Amniotic stem cell (primary cell): ENCODE results near the gene CBX1.
A peak's percentile ranks its signal among the peaks of the same experiment; 100 is the strongest.

Source experiments
- DNase-seq: peaks from one replicate; lab custom pipeline; 2025; lab: John Stamatoyannopoulos, UW

The CBX1 gene

DNA sequence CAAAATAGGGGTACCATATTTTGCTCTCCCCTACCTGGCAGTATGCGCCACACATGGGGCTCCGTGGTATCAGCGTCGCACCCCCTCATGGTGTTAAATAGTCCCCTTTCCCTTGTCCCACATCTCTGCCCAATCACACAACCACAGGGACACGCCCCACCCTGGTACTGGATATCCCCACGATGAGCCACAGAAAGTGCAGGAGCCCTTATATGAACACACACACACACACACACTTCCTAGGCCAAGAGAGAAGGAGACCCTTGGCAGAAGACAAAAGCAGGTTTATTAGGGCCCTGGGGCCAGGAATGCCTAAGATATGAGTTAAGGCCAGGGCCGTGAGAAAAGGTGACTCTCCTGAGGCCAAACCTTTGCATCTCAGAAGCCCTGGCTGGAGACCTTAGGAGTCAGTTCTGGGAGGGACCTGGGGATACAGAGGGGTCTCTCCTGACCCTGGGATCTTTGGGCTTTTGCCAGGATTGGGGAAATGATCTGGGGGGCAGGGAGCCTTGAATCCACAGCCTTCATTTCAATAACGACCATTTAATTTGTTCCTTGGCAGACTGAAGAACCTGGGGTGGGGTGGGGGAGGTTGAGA lies 75.3 kb downstream of the CBX1 start:
- no peak for DNase-seq

DNA sequence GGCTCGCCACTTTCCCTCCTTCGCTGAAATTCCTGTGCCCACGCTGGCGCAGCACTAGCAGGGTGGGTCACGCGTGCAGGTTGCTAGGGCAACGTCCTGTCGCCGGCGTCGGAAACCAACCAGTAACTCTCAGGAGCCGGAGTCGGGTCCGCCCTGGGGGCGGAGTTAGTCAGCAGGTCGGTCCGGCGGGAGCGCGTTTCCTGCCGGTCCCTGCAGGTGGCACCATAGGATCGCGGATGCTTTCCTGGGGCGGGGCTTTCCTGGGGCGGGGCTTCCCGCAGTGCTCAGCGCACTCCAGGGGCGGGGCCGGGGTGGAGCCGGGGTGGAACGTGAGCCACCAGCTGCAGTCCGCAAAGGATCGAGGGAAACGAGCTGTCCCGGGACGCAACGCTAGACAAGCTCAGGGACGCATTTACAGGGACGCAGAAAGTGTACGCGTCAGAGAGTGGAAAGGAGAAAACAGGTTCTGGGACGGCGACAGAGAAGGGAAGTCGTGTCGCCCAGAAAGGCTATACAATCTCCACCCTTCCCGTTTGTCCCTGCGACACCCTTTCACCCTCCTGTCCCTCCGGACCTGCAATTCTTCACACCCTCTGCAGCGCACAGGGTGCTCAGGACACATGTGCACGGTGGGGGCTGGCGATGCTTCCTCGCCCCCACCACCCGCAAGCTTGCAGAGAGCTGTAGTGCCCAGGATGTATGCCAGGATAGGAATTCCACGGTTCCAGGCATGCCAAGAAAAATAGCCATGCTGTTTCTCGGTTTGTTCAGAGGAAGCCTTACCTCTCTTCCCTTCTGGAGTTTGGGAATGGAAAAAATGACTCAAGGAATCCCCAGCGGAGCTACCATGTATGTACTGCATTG lies 76.0 kb downstream of the CBX1 start:
- DNase-seq = peak; percentile 92

DNA sequence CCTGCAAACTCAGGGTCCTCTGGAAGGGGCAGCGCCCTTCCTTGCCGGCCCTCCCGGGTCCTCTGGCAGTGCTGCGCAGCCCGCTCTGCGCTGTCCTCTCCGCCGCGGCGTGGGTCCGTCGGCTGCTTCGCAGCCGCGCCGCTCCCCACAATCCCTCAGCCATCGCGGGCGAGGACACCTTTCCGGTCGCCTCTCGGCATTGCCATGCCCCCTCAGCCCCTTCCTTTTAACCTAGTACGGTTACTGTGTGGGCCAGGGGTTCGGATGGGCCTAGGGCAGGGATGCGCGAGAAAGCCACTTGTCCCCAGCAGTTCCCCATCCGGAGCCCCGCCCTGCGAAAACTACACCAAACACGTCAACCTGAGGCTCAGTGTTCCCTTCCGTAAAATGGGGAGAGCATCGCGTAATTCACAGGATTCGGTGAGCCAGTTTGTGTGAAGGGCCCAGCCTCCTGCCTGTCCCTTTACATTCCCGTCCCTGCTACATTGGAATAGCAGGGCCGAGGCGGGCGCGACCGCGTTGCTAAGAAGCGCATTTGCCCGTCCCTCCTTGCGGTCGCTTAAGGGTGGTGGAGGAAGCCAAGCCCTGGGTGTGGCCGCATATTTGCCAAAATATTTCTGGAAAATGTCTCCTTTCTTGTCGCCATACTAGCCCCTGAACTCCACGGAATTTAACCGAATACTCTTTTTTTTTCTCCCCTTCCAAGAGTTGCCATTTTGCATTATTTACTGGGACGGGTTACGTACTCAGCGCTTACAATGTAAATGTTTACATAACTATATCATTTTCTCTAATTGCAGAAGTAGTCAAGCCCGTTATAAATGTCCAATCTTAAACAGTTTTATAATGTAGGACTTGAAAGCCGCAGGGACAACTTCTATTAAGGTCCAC lies 76.9 kb downstream of the CBX1 start:
- no peak for DNase-seq

- DNase-seq = peak; percentile 42
These were observed 77.7 kb downstream of the CBX1 start for GRCh38 chr17:48023400-48024148.

DNA sequence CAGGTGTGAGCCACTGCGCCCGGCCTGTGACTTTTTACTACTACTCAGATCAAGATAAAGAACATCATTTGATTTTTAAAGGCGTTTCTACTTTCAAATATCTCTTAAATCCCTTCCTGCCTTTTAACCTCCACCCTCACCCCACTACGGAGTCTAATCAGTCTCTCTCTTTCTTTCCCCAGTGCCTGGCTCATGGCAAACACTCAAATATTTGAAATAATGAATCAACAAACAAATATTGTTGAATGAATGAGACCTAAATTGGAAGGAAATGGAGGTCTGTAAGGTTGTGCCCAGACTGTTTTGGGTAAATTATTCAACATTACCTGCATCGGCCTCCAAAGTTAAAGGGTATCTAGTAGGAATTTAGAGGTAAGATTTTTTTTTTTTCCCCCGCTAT lies 78.4 kb downstream of the CBX1 start:
- DNase-seq = no peak

GRCh38 chr17:48021934-48022333 lies 79.3 kb downstream of the CBX1 start:
- DNase-seq = no peak
